Anterior cingulate cortex (tissue), 58 donors: Measurements from ENCODE around the gene HNRNPF.
"Not testable (repeated sequence)": the region's sequence is repeated elsewhere in the genome, so short reads cannot be mapped to it uniquely, and the experiment has no call there.

Experiments used
- DNase-seq, 58 donors: peaks; one replicate each; lab custom pipeline; 2025; lab: John Stamatoyannopoulos, UW

The HNRNPF gene

DNA sequence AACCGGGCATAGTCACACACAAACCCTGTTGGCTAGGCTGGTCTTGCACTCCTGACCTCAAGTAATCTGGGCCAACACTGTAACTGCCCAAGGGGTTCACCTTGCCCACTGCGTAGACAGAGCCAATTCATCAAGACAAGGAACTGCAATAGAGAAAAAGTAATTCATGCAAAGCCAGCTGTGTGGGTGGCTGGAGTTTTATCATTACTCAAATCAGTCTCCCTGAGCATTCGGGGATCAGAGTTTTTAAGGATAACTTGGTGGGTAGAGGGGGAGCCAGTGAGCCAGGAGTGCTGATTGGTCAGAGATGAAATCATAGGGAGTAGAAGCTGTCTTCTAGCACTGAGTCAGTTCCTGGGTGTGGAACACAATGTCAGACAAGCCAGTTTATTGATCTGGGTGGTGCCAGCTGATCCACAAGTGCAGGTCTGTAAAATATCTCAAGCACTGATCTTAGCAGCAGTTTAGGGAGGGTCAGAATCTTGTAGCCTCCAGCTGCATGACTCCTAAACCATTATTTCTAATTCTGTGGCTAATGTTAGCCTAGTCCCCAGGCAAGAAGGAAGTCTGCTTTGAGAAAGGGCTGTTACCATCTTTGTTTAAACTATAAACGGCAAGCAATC lies 53.1 kb downstream of the HNRNPF start:
- DNase-seq = peak in 4 of 58 donors; percentile 17 to 39 (median 28)

DNA sequence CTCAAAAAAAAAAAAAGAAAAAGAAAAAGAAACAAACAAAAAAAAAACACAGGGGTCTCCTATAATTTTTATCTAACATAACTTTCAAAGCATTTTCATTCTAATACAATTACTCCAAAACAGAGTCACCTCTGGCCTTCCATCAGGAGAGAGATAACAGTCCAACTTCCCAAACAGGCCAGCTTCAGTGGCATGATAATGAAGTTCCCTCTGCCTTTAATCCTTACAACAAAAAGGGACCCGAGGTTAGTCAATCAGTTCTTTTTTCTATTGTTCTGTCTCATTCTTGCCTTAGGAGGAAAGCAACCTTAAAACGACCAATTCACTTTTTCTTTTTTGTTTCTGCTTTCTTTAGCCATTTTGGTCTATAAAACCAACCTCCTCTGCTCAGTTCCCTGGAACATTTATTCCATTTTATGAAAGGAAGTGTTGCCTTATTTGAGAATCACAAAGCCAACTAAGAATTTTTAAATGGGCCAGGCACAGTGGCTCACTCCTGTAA lies 54.1 kb downstream of the HNRNPF start:
- no peak for DNase-seq

DNA sequence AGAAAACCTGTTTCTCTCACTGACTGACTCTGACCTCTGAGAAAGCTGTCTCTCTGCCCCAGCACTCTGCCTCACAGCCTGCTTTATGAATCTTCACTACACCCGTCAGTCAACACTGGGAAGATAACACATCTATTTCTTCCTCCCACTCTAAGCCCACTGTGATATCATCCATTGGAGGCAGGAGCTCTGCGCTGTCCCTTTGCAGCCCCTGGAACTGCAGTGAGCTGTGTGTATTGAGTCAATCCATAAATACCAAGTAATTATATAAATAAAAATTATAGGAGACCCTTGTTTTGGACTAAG lies 54.7 kb downstream of the HNRNPF start:
- no peak for DNase-seq

DNA sequence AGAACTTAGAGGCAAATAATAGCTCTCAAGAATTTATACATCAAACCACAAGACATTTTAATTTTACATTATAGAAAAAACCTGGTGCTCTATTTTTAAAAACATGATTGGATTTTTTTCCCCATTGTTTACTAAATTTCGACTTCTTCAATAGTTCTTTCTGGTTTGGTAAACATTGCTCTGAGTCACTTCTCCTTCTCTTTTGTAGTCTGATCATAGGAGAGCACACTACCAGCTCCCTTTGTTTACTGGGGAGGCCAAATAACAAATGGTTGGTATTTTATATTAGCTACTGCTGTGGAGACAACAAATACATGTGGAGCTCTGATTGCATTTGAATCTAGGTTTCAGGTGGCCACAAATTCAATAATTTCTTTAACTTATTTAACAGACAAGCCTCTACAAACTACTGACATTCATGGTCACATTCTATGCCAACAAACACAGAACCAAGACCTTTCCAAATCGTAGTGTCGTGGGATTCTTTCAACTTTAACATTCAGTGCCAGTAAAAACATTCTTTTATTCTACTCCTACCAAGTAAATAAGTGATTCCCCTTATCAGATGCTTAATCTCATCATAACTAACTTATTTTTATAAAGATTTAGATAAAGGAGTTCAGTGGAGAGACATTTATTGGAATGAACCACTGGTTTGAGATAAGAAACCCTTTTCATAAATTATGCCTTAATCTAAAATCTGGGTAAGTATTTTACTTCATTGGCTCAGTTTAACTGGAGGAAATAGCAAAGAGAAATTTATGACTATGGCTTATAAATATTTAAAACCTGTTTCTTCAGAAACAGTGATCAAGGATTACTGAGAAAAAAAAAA lies 55.3 kb downstream of the HNRNPF start:
- no peak for DNase-seq

DNA sequence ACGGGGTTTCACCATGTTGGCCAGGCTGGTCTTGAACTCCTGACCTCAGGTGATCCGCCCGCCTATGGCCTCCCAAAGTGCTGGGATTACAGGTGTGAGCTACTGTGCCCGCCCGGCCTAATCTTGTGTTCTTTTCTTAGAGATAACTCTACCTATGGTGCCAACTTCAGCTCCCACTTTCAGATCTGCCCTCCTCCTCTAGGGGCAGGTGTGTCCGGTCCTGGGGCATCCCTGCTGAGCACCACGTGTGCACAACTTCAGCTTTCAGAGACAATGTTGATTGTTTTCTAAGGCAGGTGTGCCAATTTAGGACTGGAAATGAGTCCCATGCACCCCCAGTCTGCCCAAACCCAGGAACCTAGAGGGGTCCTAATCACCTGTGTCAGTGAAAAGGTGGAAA lies 56.0 kb downstream of the HNRNPF start:
- DNase-seq = no peak

GRCh38 chr10:43351301-43351700 lies 57.7 kb downstream of the HNRNPF start:
- no peak for DNase-seq

- peak in 2 of 58 donors; percentile 26 to 45 for DNase-seq
Observed at GRCh38 chr10:43350686-43351085, 58.3 kb downstream of the HNRNPF start.

- no peak for DNase-seq
Observed at GRCh38 chr10:43350156-43350555, 58.8 kb downstream of the HNRNPF start.

GRCh38 chr10:43348511-43349312 lies 60.3 kb downstream of the HNRNPF start:
- peak; percentile 15 to 96 (median 88) for DNase-seq

DNA sequence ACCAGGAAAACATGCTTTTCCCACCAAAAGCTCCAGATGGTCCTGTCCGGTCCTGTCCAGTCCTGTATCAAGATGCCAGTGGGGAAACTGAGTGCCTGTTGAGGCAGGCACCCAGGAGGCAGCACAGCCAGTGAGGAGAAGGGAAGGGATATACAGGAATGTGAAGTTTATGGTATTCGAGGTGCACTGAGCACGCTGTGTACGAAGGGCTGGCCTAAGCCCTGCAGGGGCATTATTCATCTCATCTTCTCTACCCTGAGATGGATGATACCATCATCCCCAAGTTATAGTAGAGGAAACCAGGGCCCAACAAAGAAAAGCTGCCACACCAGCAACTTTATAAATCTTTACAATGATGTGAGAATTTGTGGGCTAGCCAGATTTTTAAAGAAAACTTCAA lies 61.0 kb downstream of the HNRNPF start:
- DNase-seq = no peak

DNA sequence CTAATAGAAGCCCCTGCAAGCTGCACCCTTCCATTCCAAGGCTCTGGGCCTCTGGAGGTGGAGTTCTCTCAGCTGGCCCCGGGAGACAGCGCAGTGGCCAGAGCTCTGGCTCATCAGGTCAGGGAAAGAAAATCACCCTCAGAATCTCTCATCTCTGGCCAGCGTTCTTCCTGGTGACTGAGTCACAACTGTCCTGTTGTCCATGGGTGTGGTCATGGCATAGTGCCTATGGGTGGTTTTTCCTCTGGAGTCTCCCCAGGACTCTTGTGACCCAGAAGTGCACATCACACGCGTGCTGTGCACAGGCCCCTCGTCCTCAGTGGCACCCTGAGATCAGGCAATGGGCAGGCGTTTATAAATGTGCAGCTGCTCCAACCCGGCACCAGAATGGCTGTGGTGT lies 64.9 kb downstream of the HNRNPF start:
- DNase-seq = no peak

GRCh38 chr10:43343126-43343525 lies 65.9 kb downstream of the HNRNPF start:
- DNase-seq = no peak

- DNase-seq = no peak
Observed at GRCh38 chr10:43342279-43343125, 66.5 kb downstream of the HNRNPF start.

- no peak for DNase-seq
Observed at GRCh38 chr10:43341450-43341849, 67.5 kb downstream of the HNRNPF start.

DNA sequence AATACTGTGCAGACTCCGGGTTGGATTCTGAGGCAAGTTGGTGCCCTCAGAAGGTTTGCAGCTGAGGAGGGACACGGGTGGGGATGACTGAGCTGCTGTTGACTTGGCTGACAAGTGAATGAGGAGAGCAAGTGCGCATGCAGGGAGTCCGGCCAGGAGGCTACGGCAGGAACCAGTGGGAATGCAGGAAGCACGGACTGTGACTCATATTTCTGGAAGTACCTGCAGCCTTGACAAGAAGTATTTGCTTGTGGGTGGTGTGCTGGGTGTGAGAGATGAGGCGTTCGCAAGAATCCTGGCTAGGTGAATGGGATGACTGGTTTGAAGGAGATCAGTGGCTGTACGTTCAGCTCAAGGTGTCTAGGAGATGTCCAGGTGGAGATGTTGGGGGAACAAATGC lies 68.4 kb downstream of the HNRNPF start:
- peak in 2 of 58 donors; percentile 5 to 49 for DNase-seq

DNA sequence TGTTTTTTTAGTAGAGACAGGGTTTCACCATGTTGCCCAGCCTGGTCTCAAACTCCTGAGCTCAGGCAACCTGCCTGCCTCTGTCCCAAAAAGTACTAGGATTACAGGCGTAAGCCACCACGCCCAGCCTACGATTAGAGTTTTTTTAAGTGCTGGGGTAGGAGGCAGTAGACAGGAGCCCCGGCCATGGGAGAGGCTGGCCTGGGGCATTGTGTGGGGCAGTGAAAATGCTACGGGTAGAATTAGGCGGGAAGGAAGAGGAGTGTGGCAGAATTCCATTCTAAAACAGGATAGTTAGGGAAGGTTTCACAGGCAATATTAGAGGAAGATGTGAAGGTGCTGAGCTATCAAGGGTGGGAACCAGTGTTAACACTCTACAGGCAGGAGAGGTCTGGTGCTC lies 68.9 kb downstream of the HNRNPF start:
- DNase-seq = no peak

DNA sequence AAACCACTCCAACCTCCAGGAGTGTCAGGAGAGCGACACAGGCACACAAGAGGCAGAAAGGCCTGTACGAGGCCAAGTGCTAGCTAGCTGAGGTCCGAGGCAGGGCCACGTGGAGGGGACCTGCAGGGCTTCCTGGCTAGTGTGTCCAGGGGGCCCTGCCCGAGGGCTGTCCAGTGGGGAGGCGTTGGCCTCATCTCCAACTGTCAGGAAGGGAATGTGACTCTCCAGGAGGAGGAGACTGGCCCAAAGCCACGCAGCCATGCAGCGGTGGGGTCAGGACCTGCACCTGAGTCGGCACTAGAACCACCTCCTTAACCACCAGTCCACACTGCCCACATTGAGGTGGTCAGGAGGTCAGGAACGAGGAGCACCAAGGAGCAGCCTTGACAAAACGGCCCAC lies 69.8 kb downstream of the HNRNPF start:
- DNase-seq = no peak

- no peak for DNase-seq
Observed at GRCh38 chr10:43338117-43338516, 70.9 kb downstream of the HNRNPF start.

DNA sequence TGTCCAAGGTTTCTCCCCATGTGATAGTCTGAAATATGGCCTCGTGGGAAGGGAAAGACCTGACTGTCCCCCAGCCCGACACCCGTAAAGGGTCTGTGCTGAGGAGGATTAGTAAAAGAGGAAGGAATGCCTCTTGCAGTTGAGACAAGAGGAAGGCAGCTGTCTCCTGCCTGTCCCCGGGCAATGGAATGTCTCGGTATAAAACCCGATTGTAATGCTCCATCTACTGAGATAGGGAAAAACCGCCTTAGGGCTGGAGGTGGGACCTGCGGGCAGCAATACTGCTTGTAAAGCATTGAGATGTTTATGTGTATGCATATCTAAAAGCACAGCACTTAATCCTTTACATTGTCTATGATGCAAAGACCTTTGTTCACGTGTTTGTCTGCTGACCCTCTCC lies 71.5 kb downstream of the HNRNPF start:
- DNase-seq = not testable (repeated sequence)

DNA sequence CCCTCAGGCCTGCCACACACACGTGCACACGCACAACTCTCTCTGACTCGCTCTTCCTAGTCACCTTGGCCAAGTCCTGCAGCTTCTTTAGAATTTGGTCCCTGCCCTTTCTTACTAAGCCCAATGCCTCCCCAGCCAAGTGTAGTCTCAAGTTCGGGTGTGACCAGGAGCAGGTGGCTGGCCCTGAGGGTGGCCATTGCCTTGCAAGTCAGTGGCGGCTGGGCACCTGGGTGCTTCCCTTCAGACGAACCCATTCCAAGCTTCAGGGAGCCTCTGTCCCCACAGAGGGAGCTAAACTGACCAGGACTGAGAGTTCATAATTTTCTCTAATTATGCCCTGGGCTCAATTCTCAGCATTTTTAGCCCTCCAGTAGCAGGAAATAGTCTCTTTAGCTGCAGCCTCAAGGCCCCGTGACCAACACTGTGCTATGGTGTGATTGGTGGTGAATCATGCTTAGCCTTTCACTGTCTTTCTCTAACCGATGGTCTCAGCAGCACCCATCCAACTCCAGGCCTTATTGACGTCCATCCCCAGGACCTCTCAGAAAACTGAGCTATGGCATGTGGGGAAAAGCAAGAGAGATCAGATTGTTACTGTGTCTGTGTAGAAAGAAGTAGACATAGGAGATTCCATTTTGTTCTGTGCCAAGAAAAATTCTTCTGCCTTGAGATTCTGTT lies 72.2 kb downstream of the HNRNPF start:
- no peak for DNase-seq
